Jurkat, Clone E6-1 (cell line): ENCODE data around the gene PLA2G4E.

ENCODE experiments used
- DNase-seq: peaks from one replicate; pipeline ENCODE4 v3.0.0-alpha.2; 2011; ENCODE audit warnings: low read depth, low spot score
- H3K4me3 ChIP-seq: 2 replicates; pipeline ENCODE4 v1.5.1; 2011; ENCODE audit warnings: mild to moderate bottlenecking, low read length, control low read depth, moderate library complexity

Gene PLA2G4E

GRCh38 chr15:41948490-41948889 is 72.4 kb downstream of the PLA2G4E start:
- H3K4me3 ChIP-seq: no peak overlapping the region
- no peak for DNase-seq

DNA sequence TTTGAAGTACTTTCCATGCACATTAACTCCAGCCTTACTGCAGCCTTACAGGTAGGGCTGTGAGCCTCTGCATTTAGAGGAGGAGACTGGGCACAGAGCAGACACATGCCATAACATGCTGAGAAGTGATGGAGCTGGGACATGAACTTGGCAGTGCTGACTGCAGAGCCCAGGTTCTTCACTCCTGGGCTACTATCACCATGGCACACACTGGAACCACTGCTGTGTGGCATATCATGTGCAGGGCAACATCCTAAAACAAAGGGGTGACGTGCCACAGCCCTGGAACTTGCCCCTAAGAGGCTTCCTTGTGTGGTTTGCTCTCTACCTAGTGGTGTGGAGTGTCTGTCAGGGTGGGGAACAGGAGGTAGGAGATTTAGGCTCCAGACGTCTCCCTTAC is 73.9 kb downstream of the PLA2G4E start:
- no peak overlapping the region for H3K4me3 ChIP-seq
- DNase-seq: no peak

GRCh38 chr15:41945731-41946130 is 75.1 kb downstream of the PLA2G4E start:
- no peak for DNase-seq
- no peak overlapping the region for H3K4me3 ChIP-seq

DNA sequence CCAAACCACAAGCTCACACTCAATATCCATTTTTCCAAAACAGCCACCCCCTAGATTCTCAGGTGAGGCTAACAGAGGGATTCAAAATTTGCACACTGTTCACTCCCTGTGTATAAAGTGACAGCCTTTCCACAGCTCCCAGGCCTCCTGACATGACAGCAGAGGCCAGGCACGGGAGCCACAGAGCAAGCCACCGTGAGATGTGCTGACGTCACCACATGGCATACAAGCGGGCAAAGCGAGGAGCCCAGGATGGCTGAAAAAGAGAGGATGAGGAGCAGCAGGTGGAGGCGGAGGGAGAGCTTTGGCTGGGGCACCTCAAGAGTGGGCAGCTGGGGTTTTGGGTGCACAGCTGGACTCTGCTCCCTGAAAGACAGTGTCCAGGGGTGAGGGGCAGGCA is 75.6 kb downstream of the PLA2G4E start:
- no peak overlapping the region for H3K4me3 ChIP-seq
- no peak for DNase-seq

DNA sequence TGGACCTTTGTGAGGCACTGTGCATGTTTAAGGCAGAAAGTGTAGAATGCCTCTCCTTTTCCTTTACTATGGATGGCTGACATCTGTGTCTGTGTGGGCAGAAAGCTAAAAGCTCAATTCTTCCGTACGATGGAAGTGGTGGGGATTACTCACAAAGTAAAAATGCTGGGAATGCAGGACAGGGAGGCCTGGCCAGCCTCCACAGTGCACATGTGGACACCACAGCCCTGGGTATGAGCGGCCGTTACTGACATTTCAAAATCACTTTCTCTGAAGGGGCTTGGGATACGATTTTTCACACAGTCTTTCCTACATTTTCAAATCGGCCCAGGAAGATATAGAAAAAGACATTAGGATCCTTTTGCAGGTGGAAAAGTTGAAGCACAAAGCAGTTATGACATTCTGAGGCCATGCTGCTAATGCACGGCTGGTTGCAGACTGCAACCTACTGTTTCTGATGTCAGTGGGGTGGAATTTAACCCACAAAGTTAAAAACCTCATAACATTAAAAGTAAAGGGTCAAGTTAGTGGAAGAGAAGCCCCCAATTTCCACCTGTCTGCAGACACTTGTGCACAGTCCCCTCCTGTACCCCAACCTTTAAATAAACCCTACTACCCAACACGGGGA is 76.4 kb downstream of the PLA2G4E start:
- DNase-seq: no peak
- H3K4me3 ChIP-seq: no peak overlapping the region

- no peak overlapping the region for H3K4me3 ChIP-seq
- no peak for DNase-seq
Measured at GRCh38 chr15:41943543-41944312, 77.1 kb downstream of the PLA2G4E start.

- no peak for DNase-seq
- H3K4me3 ChIP-seq: no peak overlapping the region
Measured at GRCh38 chr15:41942886-41943285, 78.0 kb downstream of the PLA2G4E start.

- no peak overlapping the region for H3K4me3 ChIP-seq
- no peak for DNase-seq
Measured at GRCh38 chr15:41941644-41942415, 79.0 kb downstream of the PLA2G4E start.

DNA sequence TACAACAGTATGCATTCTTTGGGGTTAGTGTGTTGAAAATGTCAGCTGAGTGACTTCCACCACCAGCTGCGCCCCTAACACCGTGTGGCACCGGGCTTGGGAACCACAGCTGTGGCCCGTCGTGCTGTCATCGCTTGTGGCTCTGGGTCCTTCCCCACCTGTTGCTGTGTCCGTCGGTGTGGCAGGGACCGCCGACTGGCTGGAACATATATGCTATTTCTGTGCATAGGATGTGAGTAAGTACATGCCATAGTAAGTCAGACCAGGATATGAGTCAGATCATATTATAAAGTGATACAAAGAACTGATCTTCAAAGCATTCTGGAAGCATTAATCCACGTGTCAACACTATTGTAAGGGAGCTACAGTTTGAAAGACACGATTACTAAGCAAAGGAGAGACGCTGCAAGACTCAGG is 80.4 kb downstream of the PLA2G4E start:
- H3K4me3 ChIP-seq: no peak overlapping the region
- DNase-seq: no peak

DNA sequence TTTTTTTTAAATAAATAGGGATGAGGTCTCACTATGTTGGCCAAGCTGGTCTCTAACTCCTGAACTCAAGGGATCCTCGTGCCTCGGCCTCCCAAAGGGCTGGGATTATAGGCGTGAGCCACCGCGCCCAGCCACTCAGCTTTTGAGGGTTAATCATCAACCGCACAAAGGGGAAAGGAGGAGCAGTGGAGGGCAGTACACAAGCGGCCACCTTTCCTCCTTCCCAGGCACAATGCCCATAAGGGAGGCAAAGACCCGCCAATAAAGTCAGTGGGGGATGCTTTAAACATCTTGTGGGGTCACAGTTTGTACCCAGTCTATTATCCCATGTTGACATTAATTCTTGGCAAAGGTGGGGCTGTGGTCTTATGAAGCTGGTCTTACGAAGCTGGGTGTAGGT is 80.9 kb downstream of the PLA2G4E start:
- no peak for DNase-seq
- H3K4me3 ChIP-seq: no peak overlapping the region

DNA sequence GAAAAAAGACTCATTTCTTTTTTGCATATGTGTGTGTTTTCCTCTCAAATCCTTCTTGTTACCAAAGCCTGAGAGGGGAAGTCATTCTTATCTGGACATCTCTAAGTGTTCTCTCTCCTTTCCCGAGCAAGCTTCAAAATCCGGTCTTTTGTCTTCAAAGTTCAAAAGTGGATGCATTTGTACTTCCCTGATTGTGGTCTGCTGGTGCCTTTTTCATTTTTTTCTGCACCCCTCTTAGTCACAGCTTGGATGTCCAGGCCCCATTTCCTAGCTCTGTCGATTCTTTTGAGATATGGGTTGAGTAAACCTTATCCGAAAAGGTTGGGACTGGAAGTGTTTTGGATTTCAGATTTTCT is 83.3 kb downstream of the PLA2G4E start:
- peak; percentile 8 for DNase-seq
- H3K4me3 ChIP-seq: no peak overlapping the region

DNA sequence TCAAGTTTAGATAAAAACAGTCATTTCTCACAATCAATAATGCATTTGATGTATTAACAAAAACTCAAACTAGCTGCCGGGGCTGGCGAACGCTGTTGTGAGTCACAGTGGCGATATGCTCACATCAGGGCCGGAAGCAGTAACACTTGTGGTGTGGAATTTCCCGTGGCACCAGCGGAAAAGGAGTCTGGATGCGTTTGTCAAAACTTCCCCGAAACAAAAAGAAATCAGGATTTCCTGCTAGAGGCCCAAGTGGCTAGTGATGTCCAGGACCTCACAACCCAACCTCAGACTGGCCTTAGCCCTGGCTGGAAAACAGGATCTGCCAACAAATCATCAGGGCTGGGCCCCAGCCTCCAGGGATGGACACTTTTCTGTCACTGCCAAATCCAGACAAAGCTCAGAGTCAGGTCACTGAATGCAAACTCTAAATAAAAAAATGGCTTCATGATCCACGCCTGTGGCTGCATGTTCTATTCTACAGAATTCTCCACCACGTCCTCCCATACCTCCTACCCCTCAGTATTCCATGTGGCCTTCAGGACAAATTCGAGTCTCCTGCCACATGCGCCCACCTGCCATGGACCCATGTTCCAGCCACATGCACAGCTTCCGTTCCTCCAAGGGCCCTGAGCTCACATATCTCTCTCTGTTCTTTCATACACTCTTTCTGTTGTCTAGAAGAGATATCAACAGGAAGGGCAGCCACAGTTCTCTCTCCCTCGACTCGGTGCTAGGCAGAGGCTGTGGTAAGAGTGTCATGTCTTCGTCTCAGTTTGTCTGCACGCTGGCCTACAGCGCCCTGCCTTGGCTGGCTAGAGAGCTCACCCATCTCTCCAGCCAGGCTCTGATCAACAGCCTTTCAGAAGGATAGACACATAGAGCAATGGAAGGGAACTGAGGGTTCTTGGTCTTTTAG is 83.9 kb downstream of the PLA2G4E start:
- DNase-seq: peak; percentile 55
- no peak overlapping the region for H3K4me3 ChIP-seq

DNA sequence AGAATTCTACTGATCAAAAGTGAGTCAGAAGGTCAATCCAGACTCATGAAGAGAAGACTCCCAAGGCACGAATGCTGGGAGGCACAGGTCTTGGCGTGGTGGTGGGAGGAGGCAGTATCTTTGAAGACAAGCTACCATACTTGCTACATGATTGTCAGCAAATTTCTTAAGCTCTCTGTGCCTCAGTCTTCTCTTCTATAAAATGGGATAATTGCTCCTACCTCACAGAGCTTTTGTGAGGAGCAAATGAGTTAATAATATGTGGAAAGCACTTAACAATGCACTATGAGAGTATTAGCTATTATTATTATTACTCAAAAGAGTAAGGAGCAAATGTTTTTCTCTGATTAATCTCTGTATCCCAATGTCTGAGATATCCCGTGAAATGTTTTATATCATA is 84.7 kb downstream of the PLA2G4E start:
- DNase-seq: no peak

GRCh38 chr15:41935566-41936020 is 85.2 kb downstream of the PLA2G4E start:
- peak; percentile 17 for DNase-seq
- no peak overlapping the region for H3K4me3 ChIP-seq

More for the DNA sequence above, 84.7 kb downstream of the PLA2G4E start:
- no peak overlapping the region for H3K4me3 ChIP-seq

DNA sequence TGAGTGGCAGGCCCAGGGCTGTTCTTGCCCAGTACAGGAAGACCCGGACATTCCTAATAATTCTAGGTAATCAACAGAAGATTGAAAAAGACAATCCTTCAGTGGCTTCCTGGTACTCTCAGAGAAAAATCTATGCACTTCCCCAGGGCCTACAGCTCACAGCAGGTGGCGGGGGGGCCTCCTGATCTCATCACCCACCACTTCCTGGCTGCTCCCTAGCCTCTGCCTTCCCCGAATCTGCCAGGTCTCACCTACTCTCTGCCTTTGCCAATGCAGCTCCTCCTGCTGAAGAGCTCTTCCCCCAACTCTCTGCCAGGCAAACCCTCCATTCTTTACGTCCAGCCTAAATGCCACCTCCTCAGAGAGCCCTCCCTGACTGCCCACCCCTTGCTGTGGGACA is 86.0 kb downstream of the PLA2G4E start:
- DNase-seq: peak; percentile 77
- H3K4me3 ChIP-seq: no peak overlapping the region; the same call in 1 of the 2 replicates

GRCh38 chr15:41933771-41934170 is 87.1 kb downstream of the PLA2G4E start:
- no peak for DNase-seq
- H3K4me3 ChIP-seq: no peak overlapping the region

DNA sequence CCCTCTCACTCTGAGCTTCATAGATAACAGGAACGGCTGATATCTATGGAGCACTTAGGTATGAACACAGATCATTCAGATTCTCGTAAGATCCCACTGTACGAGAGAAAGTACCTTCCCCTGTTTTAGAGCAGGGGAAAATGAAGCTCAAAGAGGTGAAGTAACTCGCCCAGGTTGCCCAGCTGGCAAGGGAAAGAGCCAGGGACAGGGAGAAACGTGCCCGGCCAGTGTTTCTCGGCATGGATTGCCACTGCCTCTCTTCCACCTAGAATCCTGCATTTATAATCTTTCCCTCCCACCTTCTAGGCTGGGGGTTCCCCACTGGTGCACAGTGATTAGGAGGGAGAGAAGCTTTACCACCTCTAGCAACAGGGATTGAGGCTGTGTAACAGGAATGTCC is 87.5 kb downstream of the PLA2G4E start:
- DNase-seq: no peak
- no peak overlapping the region for H3K4me3 ChIP-seq

GRCh38 chr15:41932511-41933289 is 88.1 kb downstream of the PLA2G4E start:
- no peak for DNase-seq
- H3K4me3 ChIP-seq: no peak overlapping the region
